ACHN (cell line): ENCODE data around the gene GLYAT.
"Not testable (repeated sequence)": the region's sequence is repeated elsewhere in the genome, so short reads cannot be mapped to it uniquely, and the experiment has no call there.

Experiments used
- DNase-seq: peaks from one replicate; pipeline ENCODE4 v3.0.0-alpha.2; 2015
- in situ Hi-C: cut with HindIII; loops from 2 replicates; pipeline ENCODE4 v1.10.0; 2017; ENCODE audit warnings: low sequenced_read_pairs, low pct_ligation_motif_present, low pct_unique_long_range_greater_than_20kb

Gene GLYAT

GRCh38 chr11:58745705-58746364 is 14.1 kb upstream of the GLYAT start:
- in situ Hi-C loops, result no loop called here
- DNase-seq, result no peak

- in situ Hi-C loops, result no loop called here
- no peak for DNase-seq
Observed at GRCh38 chr11:58744988-58745704, 13.4 kb upstream of the GLYAT start.

- in situ Hi-C loops, result no loop called here
Observed at GRCh38 chr11:58742981-58743880, 11.5 kb upstream of the GLYAT start.

GRCh38 chr11:58742140-58742539 is 10.4 kb upstream of the GLYAT start:
- DNase-seq, result no peak
- in situ Hi-C loops, result no loop called here

More at GRCh38 chr11:58742981-58743880, 11.5 kb upstream of the GLYAT start:
- DNase-seq, result no peak

DNA sequence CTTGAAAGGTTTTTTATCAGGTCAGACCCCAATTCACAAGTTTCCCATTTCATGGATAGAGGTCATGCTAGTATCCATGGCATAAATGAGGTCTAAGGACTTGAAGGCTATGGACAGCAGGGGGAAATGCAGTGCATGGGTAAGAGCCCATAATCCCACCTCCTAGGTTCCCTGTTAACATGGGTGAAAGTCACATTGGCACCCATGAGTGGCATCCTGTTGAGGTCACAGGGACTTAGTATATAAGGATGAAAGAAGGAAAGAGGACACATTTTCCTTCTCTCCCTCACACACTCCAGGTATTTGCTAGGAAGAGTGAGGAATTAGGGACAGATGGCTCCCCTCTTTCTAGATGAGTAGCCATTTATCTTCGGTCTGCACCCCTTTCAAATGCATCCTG is 9.4 kb upstream of the GLYAT start:
- DNase-seq, result no peak
- in situ Hi-C loops, result no loop called here

DNA sequence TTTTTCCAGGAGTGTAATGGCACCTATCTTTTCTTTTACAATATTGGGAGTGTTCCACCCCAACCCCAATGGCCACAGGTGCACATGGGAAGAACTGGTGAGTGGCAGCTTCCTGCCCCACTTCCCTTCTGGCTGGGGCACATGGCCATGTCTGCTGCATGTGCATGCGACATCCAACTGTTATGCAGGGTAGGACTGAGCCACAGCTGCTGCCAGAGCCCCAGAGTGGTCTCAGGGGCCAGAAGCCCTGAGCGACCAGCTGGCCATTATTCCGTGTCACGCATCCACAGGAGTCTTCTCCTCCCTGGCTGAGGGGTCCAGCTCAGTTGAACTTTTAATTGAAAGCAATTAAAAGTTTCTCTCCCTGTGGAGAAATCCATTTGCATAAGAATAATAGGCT is 8.7 kb upstream of the GLYAT start:
- in situ Hi-C loops, result no loop called here
- no peak for DNase-seq

DNA sequence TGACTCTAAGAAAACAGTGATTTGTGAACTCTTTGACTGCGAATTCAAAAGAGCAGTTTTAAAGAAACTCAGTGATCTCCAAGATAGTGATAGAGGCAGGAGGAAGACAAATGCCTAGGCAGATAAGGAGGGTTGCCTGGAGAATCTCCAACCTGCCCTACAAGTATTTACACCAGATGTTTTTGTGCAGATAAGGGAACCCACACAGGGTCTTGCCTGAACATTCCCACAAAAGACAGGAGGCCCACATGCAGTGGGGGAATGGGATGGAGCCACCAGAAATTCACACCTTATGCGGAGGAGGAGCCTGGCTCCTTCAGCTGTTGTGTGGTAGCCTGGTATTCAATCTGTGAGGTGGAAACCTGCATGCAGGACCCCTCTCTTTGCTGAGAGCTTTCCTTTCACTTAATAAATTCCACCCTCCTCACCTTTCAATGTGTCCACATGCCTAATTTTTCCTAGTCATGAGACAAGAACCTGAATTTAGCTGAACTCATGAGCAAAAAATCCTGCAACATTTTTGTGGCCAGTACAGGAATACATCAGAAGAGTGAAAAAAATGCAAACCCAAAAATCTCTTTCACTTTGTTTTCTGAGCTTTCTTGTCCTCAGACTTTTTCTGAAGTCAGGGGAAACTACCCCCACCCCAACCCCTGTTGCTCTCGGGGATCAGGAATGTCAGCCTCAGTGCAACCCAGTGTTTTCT is 8.1 kb upstream of the GLYAT start:
- in situ Hi-C loops, result no loop called here
- DNase-seq, result no peak

DNA sequence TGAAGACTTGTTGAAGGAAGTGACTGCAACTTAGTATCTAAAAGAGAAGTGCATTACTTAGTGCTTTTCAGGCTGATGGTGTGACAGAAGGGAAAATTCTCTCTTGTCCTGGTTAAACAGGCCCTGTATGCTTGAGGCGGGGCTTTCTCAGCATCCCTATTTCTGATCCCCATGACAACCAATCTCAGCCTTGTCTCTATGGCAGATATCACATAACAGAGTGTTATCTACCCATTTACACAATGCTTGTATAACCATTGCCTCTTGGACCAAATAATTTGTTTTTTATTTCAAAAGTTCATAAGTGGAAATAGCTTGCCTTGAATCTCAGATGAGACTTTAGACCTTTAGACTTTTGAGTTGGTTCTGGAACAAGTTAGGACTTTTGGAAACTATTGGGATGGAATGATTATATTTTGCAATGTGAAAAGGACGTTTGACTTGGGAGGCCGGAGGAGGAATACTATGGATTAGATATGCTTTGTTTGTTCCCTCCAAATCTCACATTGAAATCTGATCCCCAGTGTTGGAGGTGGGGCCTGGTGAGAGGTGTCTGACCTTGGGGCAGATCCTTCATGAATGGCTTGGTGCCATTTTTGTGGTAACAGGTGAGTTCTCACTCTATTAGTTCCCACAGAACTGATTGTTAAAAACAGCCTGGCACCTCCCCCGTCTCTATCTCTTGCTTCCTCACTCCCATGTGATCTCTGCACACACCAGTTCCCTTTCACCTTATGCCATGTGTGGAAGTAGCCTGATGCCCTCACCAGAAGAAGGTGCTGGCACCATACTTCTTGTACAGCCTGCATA is 3.1 kb upstream of the GLYAT start:
- in situ Hi-C loops, result no loop called here
- DNase-seq, result no peak

- in situ Hi-C loops, result no loop called here
- no peak for DNase-seq
Observed at GRCh38 chr11:58730507-58731089, 1.1 kb downstream of the GLYAT start.

GRCh38 chr11:58727415-58727797 is 4.3 kb downstream of the GLYAT start:
- in situ Hi-C loops, result no loop called here
- no peak for DNase-seq

- in situ Hi-C loops, result no loop called here
- DNase-seq, result no peak
Observed at GRCh38 chr11:58726737-58727414, 4.9 kb downstream of the GLYAT start.

DNA sequence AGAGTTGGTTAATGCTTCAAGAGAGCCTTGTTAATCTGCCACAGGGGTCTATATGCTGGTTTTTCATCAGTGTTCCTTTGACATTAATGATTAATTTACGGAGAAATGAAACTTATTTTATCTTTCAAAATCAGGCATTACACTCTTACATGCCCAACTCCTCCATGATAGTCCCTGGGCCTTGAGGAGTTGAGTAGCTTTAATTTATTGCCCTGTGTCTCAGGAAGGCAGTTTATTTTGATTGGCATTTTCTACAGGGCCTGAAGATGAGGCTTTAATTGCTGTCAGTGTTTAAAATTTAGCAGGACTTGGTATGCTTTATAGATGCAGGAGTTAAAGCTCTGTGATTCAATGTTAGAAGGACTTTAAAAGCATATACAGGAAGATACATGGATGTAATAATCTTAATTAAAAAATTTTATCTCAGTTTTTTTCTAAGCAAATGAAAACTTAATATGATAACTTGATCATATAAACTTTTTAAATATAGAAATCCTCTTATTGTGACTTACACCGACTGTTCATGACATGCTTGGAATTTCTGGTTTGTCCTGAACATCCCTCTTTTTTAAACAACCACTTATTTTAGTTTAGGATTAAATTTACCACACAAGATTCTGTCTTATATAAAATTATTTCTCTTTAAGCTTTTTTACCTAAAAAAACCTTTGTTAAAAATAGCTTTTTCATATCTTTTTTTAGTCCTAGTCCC is 12.2 kb downstream of the GLYAT start:
- in situ Hi-C loops, result no loop called here

DNA sequence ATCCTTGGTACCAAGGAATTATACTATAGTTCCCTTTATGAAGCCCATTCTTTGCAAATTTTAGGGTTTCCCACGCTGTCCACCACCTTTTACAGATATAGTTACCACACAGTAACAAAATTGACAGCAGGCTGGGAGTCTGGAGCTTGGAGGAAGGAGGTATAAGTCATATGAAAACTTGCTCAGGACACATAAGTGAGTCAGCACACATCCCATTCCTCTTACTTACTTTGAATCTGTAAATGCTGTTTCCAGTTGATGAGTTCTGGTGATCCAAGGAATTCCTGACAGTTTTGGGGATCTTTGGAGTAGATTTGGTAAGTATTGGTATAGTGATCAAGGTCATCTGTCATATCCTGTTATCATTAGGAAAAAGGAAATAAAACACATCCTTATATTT is 19.2 kb downstream of the GLYAT start:
- no peak for DNase-seq
- in situ Hi-C loops, result no loop called here

More for the DNA sequence above, 12.2 kb downstream of the GLYAT start:
- DNase-seq, result no peak

DNA sequence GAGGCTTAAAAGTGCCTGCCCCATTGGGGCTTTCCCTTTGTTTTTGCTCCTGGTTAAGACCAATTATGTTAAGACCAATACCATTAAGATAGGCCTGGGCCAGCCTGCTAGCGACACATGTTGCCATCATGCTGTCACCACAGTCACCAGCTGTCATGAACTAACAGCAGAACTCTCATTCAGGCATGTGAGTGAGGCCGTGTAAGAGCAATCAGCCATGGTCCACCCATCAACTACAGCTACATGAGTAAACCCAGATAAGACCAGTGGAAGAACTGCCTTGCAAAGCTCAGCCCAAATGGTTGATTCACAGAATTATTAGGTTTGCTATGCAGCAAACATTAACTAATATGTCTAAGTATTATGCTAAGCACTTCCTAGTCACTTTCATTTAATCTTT is 19.9 kb downstream of the GLYAT start:
- in situ Hi-C loops, result no loop called here
- DNase-seq, result no peak

GRCh38 chr11:58707767-58708166 is 24.0 kb downstream of the GLYAT start:
- in situ Hi-C loops, result no loop called here
- no peak for DNase-seq

- DNase-seq, in situ Hi-C loops: not testable (repeated sequence)
Observed at GRCh38 chr11:58696825-58697224, 34.9 kb downstream of the GLYAT start.

GRCh38 chr11:58693026-58693425 is 38.7 kb downstream of the GLYAT start:
- in situ Hi-C loops, result no loop called here
- no peak for DNase-seq
